HG03571 (cell line): ENCODE measurements around the gene SMIM44.

ENCODE experiments used
- ATAC-seq: cut with Tn5 transposase; IDR thresholded peaks from one replicate; pipeline ENCODE4 v1.9.1; 2021; ENCODE audit not compliant: unreplicated experiment

SMIM44 gene

GRCh38 chr19:3501780-3502179, 18.5 kb upstream of the SMIM44 start:
- no peak for ATAC-seq

GRCh38 chr19:3500429-3501101, 17.3 kb upstream of the SMIM44 start, which contains the start of gene DOHH:
TSS of gene DOHH (minus strand) at chr19:3500674. CDS start at chr19:3496814, 3,860 bp downstream.
- ATAC-seq, result peak; percentile 73

GRCh38 chr19:3499738-3500428, 16.6 kb upstream of the SMIM44 start:
- ATAC-seq, result no peak

GRCh38 chr19:3497757-3498520, 14.7 kb upstream of the SMIM44 start:
- ATAC-seq, result no peak

- ATAC-seq, result no peak
Measured at GRCh38 chr19:3496392-3497273, 13.4 kb upstream of the SMIM44 start.

GRCh38 chr19:3494559-3494958, 11.3 kb upstream of the SMIM44 start:
- ATAC-seq, result no peak

GRCh38 chr19:3494051-3494450, 10.8 kb upstream of the SMIM44 start:
- no peak for ATAC-seq

GRCh38 chr19:3493651-3494050, 10.4 kb upstream of the SMIM44 start:
- ATAC-seq, result no peak

- no peak for ATAC-seq
Measured at GRCh38 chr19:3492919-3493318, 9.7 kb upstream of the SMIM44 start.

GRCh38 chr19:3492131-3492839, 9.0 kb upstream of the SMIM44 start:
- ATAC-seq, result no peak

- ATAC-seq, result no peak
Measured at GRCh38 chr19:3491396-3492119, 8.3 kb upstream of the SMIM44 start.

- no peak for ATAC-seq
Measured at GRCh38 chr19:3482507-3483225, 575 bp downstream of the SMIM44 start.

GRCh38 chr19:3481241-3482090, 1.8 kb downstream of the SMIM44 start:
- ATAC-seq, result no peak

GRCh38 chr19:3480383-3481091, 2.7 kb downstream of the SMIM44 start, which contains the start of gene SMIM24:
TSS of gene SMIM24 (minus strand) at chr19:3480525. CDS start at chr19:3480463, 62 bp downstream.
- no peak for ATAC-seq

- no peak for ATAC-seq
Measured at GRCh38 chr19:3479834-3480215, 3.4 kb downstream of the SMIM44 start.

- ATAC-seq, result no peak
Measured at GRCh38 chr19:3479177-3479833, 3.9 kb downstream of the SMIM44 start.
